Measurements from ENCODE around the gene TMEM258. TPM values are rescaled to one million over a fixed set of nuclear protein-coding genes. Genes with fewer than 3 reads are reported as not detected.
A peak's percentile ranks its signal among the peaks of the same experiment; 100 is the strongest.

TMEM258 gene
- total and polyA plus RNA-seq, 9 donors = 124 to 196 (median 139) TPM

GRCh38 chr11:61812736-61813411, 20.5 kb upstream of the TMEM258 start:
- H3K9me3 ChIP-seq (replicated peaks; ENCODE audit: control insufficient read depth, low read depth, low read length) = no peaks in the 10 kb centered on the region
- H3K36me3 ChIP-seq (ENCODE audit: control insufficient read depth, insufficient read depth, low read length) = peaks cover 56% of the 10 kb centered on the region
- H3K27ac ChIP-seq (ENCODE audit: low read length) = no peak overlapping the region
- 96% methylated on average over 3 of the region's 4 CpGs for WGBS (ENCODE audit: insufficient coverage)
- no peaks in the 10 kb centered on the region for H3K27me3 ChIP-seq (ENCODE audit: control insufficient read depth, insufficient read depth, low read length)
- peaks cover 15% of the 10 kb centered on the region for H3K4me1 ChIP-seq (ENCODE audit: control insufficient read depth, insufficient read depth, low read length)
- no peak overlapping the region for H3K4me3 ChIP-seq (ENCODE audit: low read length)
- no peak for DNase-seq

- no peak overlapping the region for H3K4me3 ChIP-seq (ENCODE audit: low read length)
- no peaks in the 10 kb centered on the region for H3K27me3 ChIP-seq (ENCODE audit: control insufficient read depth, insufficient read depth, low read length)
- H3K4me1 ChIP-seq (ENCODE audit: control insufficient read depth, insufficient read depth, low read length) = peaks cover 9% of the 10 kb centered on the region
- H3K27ac ChIP-seq (ENCODE audit: low read length) = no peak overlapping the region
- H3K9me3 ChIP-seq (replicated peaks; ENCODE audit: control insufficient read depth, low read depth, low read length) = no peaks in the 10 kb centered on the region
- no peak for DNase-seq
- WGBS (ENCODE audit: insufficient coverage) = 90% methylated on average over 3 of the region's 5 CpGs
- peaks cover 64% of the 10 kb centered on the region for H3K36me3 ChIP-seq (ENCODE audit: control insufficient read depth, insufficient read depth, low read length)
Observed at GRCh38 chr11:61811831-61812230, 19.4 kb upstream of the TMEM258 start.

GRCh38 chr11:61810671-61811175, 18.3 kb upstream of the TMEM258 start:
- no peaks in the 10 kb centered on the region for H3K27me3 ChIP-seq (ENCODE audit: control insufficient read depth, insufficient read depth, low read length)
- WGBS (ENCODE audit: insufficient coverage) = 88% methylated on average over 4 of the region's 8 CpGs
- no peaks in the 10 kb centered on the region for H3K9me3 ChIP-seq (replicated peaks; ENCODE audit: control insufficient read depth, low read depth, low read length)
- no peak for DNase-seq
- no peak overlapping the region for H3K4me3 ChIP-seq (ENCODE audit: low read length)
- H3K4me1 ChIP-seq (ENCODE audit: control insufficient read depth, insufficient read depth, low read length) = peaks cover 6% of the 10 kb centered on the region
- H3K27ac ChIP-seq (ENCODE audit: low read length) = no peak overlapping the region
- peaks cover 72% of the 10 kb centered on the region for H3K36me3 ChIP-seq (ENCODE audit: control insufficient read depth, insufficient read depth, low read length)

- H3K27me3 ChIP-seq (ENCODE audit: control insufficient read depth, insufficient read depth, low read length) = no peaks in the 10 kb centered on the region
- no peak for DNase-seq
- no peak overlapping the region for H3K27ac ChIP-seq (ENCODE audit: low read length)
- no peaks in the 10 kb centered on the region for H3K9me3 ChIP-seq (replicated peaks; ENCODE audit: control insufficient read depth, low read depth, low read length)
- no peak overlapping the region for H3K4me3 ChIP-seq (ENCODE audit: low read length)
- 97% methylated on average over 5 of the region's 5 CpGs for WGBS (ENCODE audit: insufficient coverage)
- H3K36me3 ChIP-seq (ENCODE audit: control insufficient read depth, insufficient read depth, low read length) = peaks cover 84% of the 10 kb centered on the region
- peaks cover 6% of the 10 kb centered on the region for H3K4me1 ChIP-seq (ENCODE audit: control insufficient read depth, insufficient read depth, low read length)
Observed at GRCh38 chr11:61806785-61807184, 14.4 kb upstream of the TMEM258 start.

DNA sequence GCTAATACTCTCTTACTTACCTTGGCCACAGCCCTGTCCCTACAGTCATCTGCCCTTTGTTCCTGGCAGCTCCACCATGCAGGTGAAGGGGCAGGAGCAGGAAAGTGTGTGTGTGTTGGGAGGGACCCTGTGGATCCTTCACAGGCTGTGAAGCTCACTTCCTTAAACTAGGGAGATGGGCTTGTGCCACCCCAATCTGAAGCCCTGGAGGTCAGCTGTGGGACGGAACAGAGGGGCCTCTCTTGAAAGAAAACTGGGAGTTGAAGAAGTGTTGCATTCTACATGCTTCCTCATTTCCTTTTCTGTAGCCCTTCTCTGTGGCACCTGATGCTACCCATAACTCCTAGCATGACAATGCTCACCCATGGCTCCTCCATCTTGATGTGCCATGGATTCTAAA, 12.7 kb upstream of the TMEM258 start:
- H3K27ac ChIP-seq (ENCODE audit: low read length) = no peak overlapping the region
- H3K4me3 ChIP-seq (ENCODE audit: low read length) = no peak overlapping the region
- no CpG with 5 or more reads among the region's 1 CpG for WGBS (ENCODE audit: insufficient coverage)
- H3K27me3 ChIP-seq (ENCODE audit: control insufficient read depth, insufficient read depth, low read length) = no peaks in the 10 kb centered on the region
- H3K36me3 ChIP-seq (ENCODE audit: control insufficient read depth, insufficient read depth, low read length) = peaks cover 75% of the 10 kb centered on the region
- no peak for DNase-seq
- peaks cover 6% of the 10 kb centered on the region for H3K4me1 ChIP-seq (ENCODE audit: control insufficient read depth, insufficient read depth, low read length)
- no peaks in the 10 kb centered on the region for H3K9me3 ChIP-seq (replicated peaks; ENCODE audit: control insufficient read depth, low read depth, low read length)

- no peak for DNase-seq
- no peaks in the 10 kb centered on the region for H3K9me3 ChIP-seq (replicated peaks; ENCODE audit: control insufficient read depth, low read depth, low read length)
- H3K27me3 ChIP-seq (ENCODE audit: control insufficient read depth, insufficient read depth, low read length) = no peaks in the 10 kb centered on the region
- WGBS (ENCODE audit: insufficient coverage) = 100% methylated on average over 1 of the region's 3 CpGs
- peak overlapping the region; percentile 51 for H3K27ac ChIP-seq (ENCODE audit: low read length)
- no peak overlapping the region for H3K4me3 ChIP-seq (ENCODE audit: low read length)
- H3K36me3 ChIP-seq (ENCODE audit: control insufficient read depth, insufficient read depth, low read length) = peaks cover 72% of the 10 kb centered on the region
- H3K4me1 ChIP-seq (ENCODE audit: control insufficient read depth, insufficient read depth, low read length) = peaks cover 6% of the 10 kb centered on the region
Observed at GRCh38 chr11:61803889-61804647, 11.7 kb upstream of the TMEM258 start.

DNA sequence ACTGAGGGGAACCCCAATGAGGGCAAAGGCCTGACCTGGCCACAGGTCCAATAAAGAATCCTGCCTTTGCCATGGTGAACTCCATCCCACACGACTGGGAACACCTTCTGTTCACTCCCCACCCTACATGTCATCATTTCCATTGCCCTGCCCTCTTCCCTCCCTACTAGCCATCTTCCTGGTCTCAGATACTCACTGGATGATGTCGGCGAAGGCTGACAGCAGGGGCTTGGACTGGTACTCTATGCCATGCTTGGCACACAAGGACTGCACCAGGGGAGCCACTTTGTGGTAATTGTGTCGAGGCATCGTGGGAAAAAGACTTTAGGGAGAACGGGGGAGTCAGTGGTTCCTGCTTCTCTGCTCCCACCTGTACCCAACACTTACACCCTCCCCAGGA, 10.2 kb upstream of the TMEM258 start:
- peaks cover 61% of the 10 kb centered on the region for H3K36me3 ChIP-seq (ENCODE audit: control insufficient read depth, insufficient read depth, low read length)
- H3K27me3 ChIP-seq (ENCODE audit: control insufficient read depth, insufficient read depth, low read length) = no peaks in the 10 kb centered on the region
- no peak for DNase-seq
- H3K4me1 ChIP-seq (ENCODE audit: control insufficient read depth, insufficient read depth, low read length) = peaks cover 6% of the 10 kb centered on the region
- 44% methylated on average over 1 of the region's 6 CpGs for WGBS (ENCODE audit: insufficient coverage)
- H3K9me3 ChIP-seq (replicated peaks; ENCODE audit: control insufficient read depth, low read depth, low read length) = no peaks in the 10 kb centered on the region
- H3K27ac ChIP-seq (ENCODE audit: low read length) = no peak overlapping the region
- H3K4me3 ChIP-seq (ENCODE audit: low read length) = no peak overlapping the region

- no peak overlapping the region for H3K27ac ChIP-seq (ENCODE audit: low read length)
- no peak for DNase-seq
- WGBS (ENCODE audit: insufficient coverage) = no CpG with 5 or more reads among the region's 3 CpGs
- no peak overlapping the region for H3K4me3 ChIP-seq (ENCODE audit: low read length)
- no peaks in the 10 kb centered on the region for H3K27me3 ChIP-seq (ENCODE audit: control insufficient read depth, insufficient read depth, low read length)
- no peaks in the 10 kb centered on the region for H3K9me3 ChIP-seq (replicated peaks; ENCODE audit: control insufficient read depth, low read depth, low read length)
- H3K4me1 ChIP-seq (ENCODE audit: control insufficient read depth, insufficient read depth, low read length) = peaks cover 6% of the 10 kb centered on the region
- peaks cover 57% of the 10 kb centered on the region for H3K36me3 ChIP-seq (ENCODE audit: control insufficient read depth, insufficient read depth, low read length)
Observed at GRCh38 chr11:61800331-61801281, 8.2 kb upstream of the TMEM258 start.

GRCh38 chr11:61799665-61800284, 7.4 kb upstream of the TMEM258 start:
- WGBS (ENCODE audit: insufficient coverage) = 71% methylated on average over 1 of the region's 2 CpGs
- no peak for DNase-seq
- Histone ChIP-seq H3K27ac (ENCODE audit: low read length) (no peak overlapping the region), H3K9me3 (replicated peaks; ENCODE audit: control insufficient read depth, low read depth, low read length) (no peaks in the 10 kb centered on the region), H3K4me3 (ENCODE audit: low read length) (no peak overlapping the region), H3K36me3 (ENCODE audit: control insufficient read depth, insufficient read depth, low read length) (peaks cover 54% of the 10 kb centered on the region), H3K4me1 (ENCODE audit: control insufficient read depth, insufficient read depth, low read length) (peaks cover 4% of the 10 kb centered on the region), H3K27me3 (ENCODE audit: control insufficient read depth, insufficient read depth, low read length) (no peaks in the 10 kb centered on the region)

Measured in muscle of leg (tissue), 11 donors.